K562 (cell line): ENCODE measurements around the gene ST3GAL3. TPM values are rescaled to one million over a fixed set of nuclear protein-coding genes. Genes with fewer than 3 reads are reported as not detected.

Experiments
- ADNP ChIP-seq: fragments of 200-800 bp; sonication (Bioruptor generic); IDR thresholded peaks from 2 replicates; pipeline ENCODE4 v1.6.1; 2016; ENCODE audit warnings: missing genetic modification characterization, missing compliant biosample characterization
- CBX3 ChIP-seq, 2 experiments: IDR thresholded peaks; 1 replicate in 1 of 2; 2 replicates in 1 of 2; pipeline ENCODE4 v1.6.1; 2012; ENCODE audit warnings: inconsistent platforms in 2 of 2, low read length in 2 of 2, borderline replicate concordance in 1 of 2, control low read depth in 1 of 2
- CTBP1 ChIP-seq: fragments of 450-650 bp; IDR thresholded peaks from 2 replicates; pipeline ENCODE4 v1.6.1; 2016; ENCODE audit warnings: borderline replicate concordance
- HDAC3 ChIP-seq: fragments of 450-650 bp; IDR thresholded peaks from 2 replicates; pipeline ENCODE4 v1.6.1; 2018; ENCODE audit warnings: borderline replicate concordance, mild to moderate bottlenecking, moderate library complexity; ENCODE audit not compliant: partially characterized antibody
- MAFK ChIP-seq: IDR thresholded peaks from 2 replicates; pipeline ENCODE4 v1.6.1; 2011; ENCODE audit warnings: low read length, improper control_type of control experiment
- MCM2 ChIP-seq: fragments of 450-650 bp; IDR thresholded peaks from 2 replicates; pipeline ENCODE4 v1.6.1; 2017; ENCODE audit warnings: low read depth, mild to moderate bottlenecking
- RAD51 ChIP-seq: fragments of 450-650 bp; IDR thresholded peaks from 2 replicates; pipeline ENCODE4 v1.7.1; 2016; ENCODE audit warnings: low read depth, mild to moderate bottlenecking, borderline replicate concordance
- RBM17 ChIP-seq: fragments of 200-400 bp; formaldehyde crosslinking; IDR thresholded peaks from 2 replicates; pipeline ENCODE4 v1.6.1; 2017; ENCODE audit warnings: low read depth, mild to moderate bottlenecking, low read length, borderline replicate concordance
- ZNF24 ChIP-seq: fragments of 450-650 bp; IDR thresholded peaks from 2 replicates; pipeline ENCODE4 v1.6.1; 2016
- polyA plus RNA-seq, 8 experiments: library from polyadenylated mRNA; depleted of rRNA in 4 of 8; stranded (reverse) in 5 of 8; unstranded in 3 of 8; fragments of >200 nt; fragmentation: Nextera tagmentation in 2 of 8; fragmentation: Illumina TruSeq in 1 of 8; extraction: Ambion mirVana in 2 of 8; extraction: Trizol in 1 of 8; gene quantifications; 2 replicates each; pipeline versions ENCODE4 v1.2.1 to v1.2.3, GENCODE V29; 2011 to 2014; ENCODE audit warnings: inconsistent platforms in 1 of 8, missing spikeins in 1 of 8
- total RNA-seq, 7 experiments: library from RNA; depleted of rRNA in 6 of 7; stranded (reverse); fragments of >200 nt in 6 of 7; fragmentation: Illumina TruSeq in 2 of 7; extraction: Trizol in 2 of 7; gene quantifications; 2 replicates each; pipeline versions ENCODE4 v1.2.1 to v1.2.3, GENCODE V29; 2011 to 2021; ENCODE audit warnings: low replicate concordance in 1 of 7
- TF ChIP-seq, protein P1 (sequence below), 2 experiments: fragments of 450-650 bp; IDR thresholded peaks; 2 replicates each; pipeline ENCODE4 v1.6.1; 2016; ENCODE audit warnings: mild to moderate bottlenecking in 2 of 2, borderline replicate concordance in 1 of 2, low read depth in 1 of 2, moderate library complexity in 1 of 2
- TF ChIP-seq, protein P2 (sequence below): fragments of 450-650 bp; IDR thresholded peaks from 2 replicates; pipeline ENCODE4 v1.6.1; 2018; ENCODE audit warnings: mild to moderate bottlenecking, low read depth; ENCODE audit not compliant: partially characterized antibody
- TF ChIP-seq, protein P3 (sequence below): sonication (generic); formaldehyde crosslinking; IDR thresholded peaks from 2 replicates; pipeline ENCODE4 v1.8.0; 2022; ENCODE audit warnings: missing genetic modification reagents, mild to moderate bottlenecking, borderline replicate concordance
- TF ChIP-seq, protein P4 (sequence below): conservative IDR thresholded peaks from 2 replicates; pipeline ENCODE4 v1.6.1; 2011; ENCODE audit warnings: low read depth, mild to moderate bottlenecking, low read length; ENCODE audit not compliant: control insufficient read depth

The ST3GAL3 gene
- total and polyA plus RNA-seq, 9 of the 15 experiments (the other 6 are each of a cell fraction or from before 2014, with no cell fraction given) = 1.2 to 18.9 (median 11.0) TPM

DNA sequence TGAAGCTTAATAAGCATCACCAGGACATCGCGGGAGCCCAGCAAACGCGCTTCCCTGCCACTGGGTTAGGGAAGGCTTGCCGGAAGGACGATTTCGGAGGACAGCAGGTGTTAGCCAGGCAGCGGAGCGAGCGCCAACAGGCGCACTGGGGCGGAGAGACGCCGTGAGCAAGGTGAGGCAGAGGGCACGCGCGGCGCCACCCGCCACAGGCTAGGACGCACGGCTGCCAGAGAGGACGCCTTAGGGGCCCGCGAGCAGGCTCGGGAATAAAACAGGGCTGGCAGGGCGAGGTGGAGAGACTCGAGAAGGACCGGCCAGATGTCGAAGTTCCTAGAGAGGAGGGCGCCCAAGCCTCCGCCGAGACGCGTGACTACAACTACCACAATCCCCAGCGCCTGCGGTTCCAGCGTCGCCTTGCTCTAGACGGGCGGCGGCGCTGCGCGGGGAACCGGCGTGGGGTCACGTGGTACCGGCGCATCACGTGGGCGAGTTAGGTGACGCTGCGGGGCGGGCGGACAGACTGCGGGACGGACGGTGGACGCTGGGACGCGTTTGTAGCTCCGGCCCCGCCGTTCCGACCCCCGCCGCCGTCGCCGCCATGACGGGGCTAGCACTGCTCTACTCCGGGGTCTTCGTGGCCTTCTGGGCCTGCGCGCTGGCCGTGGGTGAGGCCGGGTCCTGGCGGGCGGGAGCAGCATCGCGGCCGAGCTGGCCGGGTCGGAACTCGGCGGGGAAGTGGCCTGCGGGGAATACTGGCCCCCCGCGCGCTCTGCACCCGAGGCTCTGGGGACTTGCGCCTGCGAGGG, 267.3 kb downstream of the ST3GAL3 start, which contains the start of gene ATP6V0B (continued):
- TF ChIP-seq, protein P1, sequence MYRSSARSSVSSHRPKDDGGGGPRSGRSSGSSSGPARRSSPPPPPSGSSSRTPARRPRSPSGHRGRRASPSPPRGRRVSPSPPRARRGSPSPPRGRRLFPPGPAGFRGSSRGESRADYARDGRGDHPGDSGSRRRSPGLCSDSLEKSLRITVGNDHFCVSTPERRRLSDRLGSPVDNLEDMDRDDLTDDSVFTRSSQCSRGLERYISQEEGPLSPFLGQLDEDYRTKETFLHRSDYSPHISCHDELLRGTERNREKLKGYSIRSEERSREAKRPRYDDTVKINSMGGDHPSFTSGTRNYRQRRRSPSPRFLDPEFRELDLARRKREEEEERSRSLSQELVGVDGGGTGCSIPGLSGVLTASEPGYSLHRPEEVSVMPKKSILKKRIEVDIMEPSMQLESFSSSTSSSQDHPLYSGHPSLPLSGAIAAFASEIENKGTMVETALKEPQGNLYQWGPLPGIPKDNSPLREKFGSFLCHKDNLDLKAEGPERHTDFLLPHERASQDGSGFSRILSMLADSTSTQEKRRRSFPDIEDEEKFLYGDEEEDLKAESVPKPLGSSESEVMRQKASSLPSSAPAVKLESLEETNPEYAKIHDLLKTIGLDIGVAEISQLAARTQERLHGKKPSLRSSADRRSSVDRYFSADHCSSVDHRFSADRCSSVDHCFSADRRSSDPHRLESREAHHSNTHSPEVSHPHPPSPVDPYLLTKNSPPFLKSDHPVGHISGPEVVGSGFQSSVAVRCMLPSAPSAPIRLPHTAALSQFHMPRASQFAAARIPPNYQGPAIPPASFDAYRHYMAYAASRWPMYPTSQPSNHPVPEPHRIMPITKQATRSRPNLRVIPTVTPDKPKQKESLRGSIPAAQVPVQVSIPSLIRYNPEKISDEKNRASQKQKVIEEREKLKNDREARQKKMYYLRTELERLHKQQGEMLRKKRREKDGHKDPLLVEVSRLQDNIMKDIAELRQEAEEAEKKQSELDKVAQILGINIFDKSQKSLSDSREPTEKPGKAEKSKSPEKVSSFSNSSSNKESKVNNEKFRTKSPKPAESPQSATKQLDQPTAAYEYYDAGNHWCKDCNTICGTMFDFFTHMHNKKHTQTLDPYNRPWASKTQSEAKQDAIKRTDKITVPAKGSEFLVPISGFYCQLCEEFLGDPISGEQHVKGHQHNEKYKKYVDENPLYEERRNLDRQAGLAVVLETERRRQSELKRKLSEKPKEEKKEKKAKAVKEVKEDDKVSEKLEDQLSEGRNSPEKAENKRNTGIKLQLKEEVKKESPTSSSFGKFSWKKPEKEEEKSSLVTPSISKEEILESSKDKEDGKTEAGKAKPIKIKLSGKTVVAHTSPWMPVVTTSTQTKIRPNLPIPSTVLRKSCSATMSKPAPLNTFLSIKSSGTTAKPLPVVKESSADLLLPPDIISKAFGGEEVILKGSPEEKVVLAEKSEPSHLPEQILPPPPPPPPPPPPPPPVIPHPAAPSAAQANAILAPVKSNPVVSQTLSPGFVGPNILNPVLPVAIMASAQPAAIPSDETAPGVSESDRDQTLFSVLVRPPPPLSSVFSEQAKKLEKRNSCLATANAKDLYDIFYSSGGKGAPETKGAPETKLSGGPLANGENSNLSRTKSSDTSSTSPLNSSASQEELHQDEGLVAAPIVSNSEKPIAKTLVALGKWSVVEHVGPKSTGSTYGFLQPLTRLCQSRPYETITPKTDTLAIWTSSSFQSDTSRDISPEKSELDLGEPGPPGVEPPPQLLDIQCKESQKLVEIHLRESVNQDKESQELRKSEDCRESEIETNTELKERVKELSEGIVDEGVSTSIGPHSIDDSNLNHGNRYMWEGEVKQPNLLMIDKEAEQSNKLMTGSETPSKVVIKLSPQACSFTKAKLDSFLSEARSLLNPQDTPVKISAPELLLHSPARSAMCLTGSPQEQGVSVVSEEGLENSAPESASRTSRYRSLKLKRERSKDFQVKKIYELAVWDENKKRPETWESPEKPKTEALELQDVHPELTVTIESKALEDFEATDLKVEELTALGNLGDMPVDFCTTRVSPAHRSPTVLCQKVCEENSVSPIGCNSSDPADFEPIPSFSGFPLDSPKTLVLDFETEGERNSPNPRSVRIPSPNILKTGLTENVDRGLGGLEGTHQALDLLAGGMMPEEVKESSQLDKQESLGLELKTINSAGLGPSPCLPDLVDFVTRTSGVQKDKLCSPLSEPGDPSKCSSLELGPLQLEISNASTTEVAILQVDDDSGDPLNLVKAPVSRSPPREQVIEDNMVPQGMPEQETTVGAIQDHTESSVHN (IDR thresholded peaks at IDR 0.05; ENCODE audit: borderline replicate concordance in 1 of 2, low read depth in 1 of 2) = no peak
- TF ChIP-seq RAD51 (peak; percentile 100), CBX3 (IDR thresholded peaks at IDR 0.05; ENCODE audit: borderline replicate concordance in 1 of 2, low read length in 2 of 2) (no peak), ZNF24 (0 out of 2 replicates have a peak, but pooled peaks have one; percentile 45), MCM2 (no peak), CTBP1 (peak; percentile 76), ADNP (tag) (no peak), RBM17 (no peak), HDAC3 (no peak), MAFK (peak; percentile 11; the same call in 1 of the 2 replicates)
- TF ChIP-seq, protein P2, sequence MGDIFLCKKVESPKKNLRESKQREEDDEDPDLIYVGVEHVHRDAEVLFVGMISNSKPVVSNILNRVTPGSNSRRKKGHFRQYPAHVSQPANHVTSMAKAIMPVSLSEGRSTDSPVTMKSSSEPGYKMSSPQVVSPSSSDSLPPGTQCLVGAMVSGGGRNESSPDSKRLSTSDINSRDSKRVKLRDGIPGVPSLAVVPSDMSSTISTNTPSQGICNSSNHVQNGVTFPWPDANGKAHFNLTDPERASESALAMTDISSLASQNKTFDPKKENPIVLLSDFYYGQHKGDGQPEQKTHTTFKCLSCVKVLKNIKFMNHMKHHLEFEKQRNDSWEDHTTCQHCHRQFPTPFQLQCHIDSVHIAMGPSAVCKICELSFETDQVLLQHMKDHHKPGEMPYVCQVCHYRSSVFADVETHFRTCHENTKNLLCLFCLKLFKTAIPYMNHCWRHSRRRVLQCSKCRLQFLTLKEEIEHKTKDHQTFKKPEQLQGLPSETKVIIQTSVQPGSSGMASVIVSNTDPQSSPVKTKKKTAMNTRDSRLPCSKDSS = no peak
- TF ChIP-seq, protein P3, sequence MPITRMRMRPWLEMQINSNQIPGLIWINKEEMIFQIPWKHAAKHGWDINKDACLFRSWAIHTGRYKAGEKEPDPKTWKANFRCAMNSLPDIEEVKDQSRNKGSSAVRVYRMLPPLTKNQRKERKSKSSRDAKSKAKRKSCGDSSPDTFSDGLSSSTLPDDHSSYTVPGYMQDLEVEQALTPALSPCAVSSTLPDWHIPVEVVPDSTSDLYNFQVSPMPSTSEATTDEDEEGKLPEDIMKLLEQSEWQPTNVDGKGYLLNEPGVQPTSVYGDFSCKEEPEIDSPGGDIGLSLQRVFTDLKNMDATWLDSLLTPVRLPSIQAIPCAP (CRISPR knock-in tag) = no peak
- TF ChIP-seq, protein P4, sequence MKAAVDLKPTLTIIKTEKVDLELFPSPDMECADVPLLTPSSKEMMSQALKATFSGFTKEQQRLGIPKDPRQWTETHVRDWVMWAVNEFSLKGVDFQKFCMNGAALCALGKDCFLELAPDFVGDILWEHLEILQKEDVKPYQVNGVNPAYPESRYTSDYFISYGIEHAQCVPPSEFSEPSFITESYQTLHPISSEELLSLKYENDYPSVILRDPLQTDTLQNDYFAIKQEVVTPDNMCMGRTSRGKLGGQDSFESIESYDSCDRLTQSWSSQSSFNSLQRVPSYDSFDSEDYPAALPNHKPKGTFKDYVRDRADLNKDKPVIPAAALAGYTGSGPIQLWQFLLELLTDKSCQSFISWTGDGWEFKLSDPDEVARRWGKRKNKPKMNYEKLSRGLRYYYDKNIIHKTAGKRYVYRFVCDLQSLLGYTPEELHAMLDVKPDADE = peak; percentile 99
